ENCODE measurements around the gene ATP2B3.

DNA sequence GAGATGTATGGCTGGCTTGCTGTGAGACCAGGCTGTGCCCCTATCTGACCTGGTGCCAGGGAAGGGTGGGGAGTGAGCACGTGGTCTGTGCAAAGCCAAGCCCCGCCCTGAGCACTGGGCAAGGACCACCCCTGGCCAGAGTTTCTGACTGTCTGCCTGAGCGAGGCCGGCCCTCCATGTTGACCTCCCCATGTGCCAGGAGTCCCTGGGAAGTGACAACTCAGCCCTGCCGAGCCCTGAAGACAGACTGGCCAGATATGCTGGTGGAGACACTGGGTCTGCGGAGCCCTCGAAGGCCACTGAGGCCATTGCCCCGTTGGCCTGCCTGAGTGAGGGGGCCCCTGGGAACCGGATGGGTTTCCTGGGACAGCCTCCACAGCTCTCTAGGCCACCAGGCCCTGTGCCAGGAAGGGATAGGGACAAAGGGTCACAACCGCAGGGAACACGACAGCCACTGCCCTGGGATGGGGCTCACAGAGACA, 29.8 kb upstream of the ATP2B3 start:
- TF ChIP-seq, protein P1, sequence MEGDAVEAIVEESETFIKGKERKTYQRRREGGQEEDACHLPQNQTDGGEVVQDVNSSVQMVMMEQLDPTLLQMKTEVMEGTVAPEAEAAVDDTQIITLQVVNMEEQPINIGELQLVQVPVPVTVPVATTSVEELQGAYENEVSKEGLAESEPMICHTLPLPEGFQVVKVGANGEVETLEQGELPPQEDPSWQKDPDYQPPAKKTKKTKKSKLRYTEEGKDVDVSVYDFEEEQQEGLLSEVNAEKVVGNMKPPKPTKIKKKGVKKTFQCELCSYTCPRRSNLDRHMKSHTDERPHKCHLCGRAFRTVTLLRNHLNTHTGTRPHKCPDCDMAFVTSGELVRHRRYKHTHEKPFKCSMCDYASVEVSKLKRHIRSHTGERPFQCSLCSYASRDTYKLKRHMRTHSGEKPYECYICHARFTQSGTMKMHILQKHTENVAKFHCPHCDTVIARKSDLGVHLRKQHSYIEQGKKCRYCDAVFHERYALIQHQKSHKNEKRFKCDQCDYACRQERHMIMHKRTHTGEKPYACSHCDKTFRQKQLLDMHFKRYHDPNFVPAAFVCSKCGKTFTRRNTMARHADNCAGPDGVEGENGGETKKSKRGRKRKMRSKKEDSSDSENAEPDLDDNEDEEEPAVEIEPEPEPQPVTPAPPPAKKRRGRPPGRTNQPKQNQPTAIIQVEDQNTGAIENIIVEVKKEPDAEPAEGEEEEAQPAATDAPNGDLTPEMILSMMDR (conservative IDR thresholded peaks at IDR 0.05; ENCODE audit: low read length), result no peak
- no peak for TF ChIP-seq EZH2phosphoT487 (IDR thresholded peaks at IDR 0.05; ENCODE audit: borderline replicate concordance)
